KMS-11 (cell line): ENCODE data around the gene SMTNL1.

Source experiments
- H2AFZ ChIP-seq: fragments of 200-600 bp; sonication (generic); 2 replicates; pipeline ENCODE4 v1.6.1; 2016; ENCODE audit warnings: antibody characterized with exemption, mixed run types, low read depth
- H3K27ac ChIP-seq: fragments of 200-600 bp; sonication (generic); 2 replicates; pipeline ENCODE4 v1.6.1; 2016; ENCODE audit warnings: mild to moderate bottlenecking, mixed run types
- H3K27me3 ChIP-seq: fragments of 200-600 bp; sonication (generic); 2 replicates; pipeline ENCODE4 v1.6.1; 2017; ENCODE audit warnings: mild to moderate bottlenecking, low read depth, mixed run types, moderate library complexity; ENCODE audit not compliant: insufficient read depth
- H3K36me3 ChIP-seq: fragments of 200-600 bp; sonication (generic); 2 replicates; pipeline ENCODE4 v1.6.1; 2017; ENCODE audit warnings: mild to moderate bottlenecking, mixed run types; ENCODE audit not compliant: insufficient read depth
- H3K4me1 ChIP-seq: fragments of 200-600 bp; sonication (generic); 2 replicates; pipeline ENCODE4 v1.6.1; 2016; ENCODE audit warnings: mild to moderate bottlenecking, low read depth, mixed run types; ENCODE audit not compliant: poor library complexity, severe bottlenecking
- H3K4me2 ChIP-seq: fragments of 200-600 bp; sonication (generic); 2 replicates; pipeline ENCODE4 v1.7.0; 2016; ENCODE audit warnings: mild to moderate bottlenecking, mixed run types
- H3K4me3 ChIP-seq: fragments of 200-600 bp; sonication (generic); IDR thresholded peaks from 2 replicates; pipeline ENCODE4 v1.6.1; 2017; ENCODE audit warnings: low read depth, low read length, mixed read lengths; ENCODE audit not compliant: insufficient read depth
- H3K79me2 ChIP-seq: fragments of 200-600 bp; sonication (generic); 2 replicates; pipeline ENCODE4 v1.6.1; 2016; ENCODE audit warnings: low read depth, mixed run types; ENCODE audit not compliant: insufficient read depth
- H3K9ac ChIP-seq: fragments of 200-600 bp; sonication (generic); 2 replicates; pipeline ENCODE4 v1.6.1; 2016; ENCODE audit warnings: mild to moderate bottlenecking, mixed run types
- H4K20me1 ChIP-seq: fragments of 200-600 bp; sonication (generic); 2 replicates; pipeline ENCODE4 v1.6.1; 2016; ENCODE audit warnings: mild to moderate bottlenecking, mixed run types; ENCODE audit not compliant: insufficient read depth
- TF ChIP-seq, protein P1 (sequence below): fragments of 200-600 bp; sonication (generic); conservative IDR thresholded peaks from 2 replicates; pipeline ENCODE4 v1.6.1; 2017; ENCODE audit warnings: low read depth, mild to moderate bottlenecking, antibody characterized with exemption, low read length, moderate library complexity, mixed read lengths

Gene SMTNL1

DNA sequence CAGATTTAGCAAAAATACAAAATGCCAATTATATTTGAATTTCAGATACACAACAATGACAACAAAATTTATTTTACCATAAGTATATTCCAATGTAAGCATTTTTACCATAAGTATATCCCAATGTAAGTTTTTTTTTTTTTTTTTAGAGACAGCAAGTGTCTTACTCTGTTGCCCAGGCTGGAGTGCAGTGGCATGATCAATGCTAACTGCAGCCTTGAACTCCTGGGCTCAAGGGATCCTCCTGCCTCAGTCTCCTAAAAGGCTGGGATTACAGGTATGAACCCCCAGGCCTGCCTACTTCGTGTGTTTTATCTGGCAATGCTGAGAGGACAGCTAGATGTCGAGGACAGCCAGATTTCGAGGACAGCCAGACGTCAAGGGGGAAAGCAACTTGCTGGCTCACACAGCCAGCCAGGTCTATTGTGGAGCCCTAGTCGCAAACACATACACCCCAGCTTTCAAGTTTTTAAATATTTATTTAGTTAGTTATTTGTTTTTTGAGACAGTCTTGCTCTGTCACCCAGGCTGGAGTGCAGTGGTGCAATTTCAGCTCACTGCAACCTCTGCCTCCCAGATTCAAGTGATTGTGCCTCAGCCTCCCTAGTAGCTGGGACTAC is 59.0 kb downstream of the SMTNL1 start:
- no peak overlapping the region for H3K4me3 ChIP-seq
- TF ChIP-seq, protein P1, sequence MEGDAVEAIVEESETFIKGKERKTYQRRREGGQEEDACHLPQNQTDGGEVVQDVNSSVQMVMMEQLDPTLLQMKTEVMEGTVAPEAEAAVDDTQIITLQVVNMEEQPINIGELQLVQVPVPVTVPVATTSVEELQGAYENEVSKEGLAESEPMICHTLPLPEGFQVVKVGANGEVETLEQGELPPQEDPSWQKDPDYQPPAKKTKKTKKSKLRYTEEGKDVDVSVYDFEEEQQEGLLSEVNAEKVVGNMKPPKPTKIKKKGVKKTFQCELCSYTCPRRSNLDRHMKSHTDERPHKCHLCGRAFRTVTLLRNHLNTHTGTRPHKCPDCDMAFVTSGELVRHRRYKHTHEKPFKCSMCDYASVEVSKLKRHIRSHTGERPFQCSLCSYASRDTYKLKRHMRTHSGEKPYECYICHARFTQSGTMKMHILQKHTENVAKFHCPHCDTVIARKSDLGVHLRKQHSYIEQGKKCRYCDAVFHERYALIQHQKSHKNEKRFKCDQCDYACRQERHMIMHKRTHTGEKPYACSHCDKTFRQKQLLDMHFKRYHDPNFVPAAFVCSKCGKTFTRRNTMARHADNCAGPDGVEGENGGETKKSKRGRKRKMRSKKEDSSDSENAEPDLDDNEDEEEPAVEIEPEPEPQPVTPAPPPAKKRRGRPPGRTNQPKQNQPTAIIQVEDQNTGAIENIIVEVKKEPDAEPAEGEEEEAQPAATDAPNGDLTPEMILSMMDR, result no peak
- H3K27ac ChIP-seq, result no peak overlapping the region
- H2AFZ ChIP-seq, result no peak overlapping the region
- no peaks in the 10 kb centered on the region for H4K20me1 ChIP-seq
- no peaks in the 10 kb centered on the region for H3K4me1 ChIP-seq
- H3K9ac ChIP-seq, result no peak overlapping the region
- H3K27me3 ChIP-seq, result no peaks in the 10 kb centered on the region
- no peaks in the 10 kb centered on the region for H3K79me2 ChIP-seq
- H3K36me3 ChIP-seq, result no peaks in the 10 kb centered on the region
- H3K4me2 ChIP-seq, result no peak overlapping the region

DNA sequence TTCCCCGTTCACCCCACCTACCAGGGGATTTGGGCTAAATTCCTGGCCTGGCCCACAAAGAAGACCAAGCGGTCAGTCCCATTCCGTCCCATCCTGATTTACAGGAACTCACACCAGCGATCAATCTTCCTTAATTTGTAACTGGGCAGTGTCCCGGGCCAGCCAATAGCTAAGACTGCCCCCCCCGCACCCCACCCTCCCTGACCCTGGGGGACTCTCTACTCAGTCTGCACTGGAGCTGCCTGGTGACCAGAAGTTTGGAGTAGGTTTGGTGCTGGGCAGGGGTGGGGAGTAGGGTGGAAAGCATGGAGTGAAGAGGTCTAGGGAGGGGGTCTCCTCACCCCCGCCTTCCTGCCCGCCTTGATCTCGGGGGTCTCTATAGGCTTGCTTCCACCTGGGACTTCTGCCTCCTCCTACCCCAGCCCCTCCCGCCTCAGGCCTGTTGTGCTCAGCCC is 60.1 kb downstream of the SMTNL1 start, which contains the start of gene SERPING1:
TSS of gene SERPING1 (plus strand) at position 225 of the 455 bp plus-strand sequence. CDS start 586 bp downstream, outside the sequence.
- H2AFZ ChIP-seq, result no peak within 1 kb of the TSS
- TF ChIP-seq, protein P1, result no peak
- H3K4me3 ChIP-seq, result no peak within 1 kb of the TSS
- H3K4me2 ChIP-seq, result no peak within 1 kb of the TSS
- H3K4me1 ChIP-seq, result no peaks in the 10 kb centered on the region
- H3K27me3 ChIP-seq, result no peaks in the 10 kb centered on the region
- no peaks in the 10 kb centered on the region for H3K79me2 ChIP-seq
- no peak within 1 kb of the TSS for H3K9ac ChIP-seq
- H4K20me1 ChIP-seq, result no peaks in the 10 kb centered on the region
- H3K27ac ChIP-seq, result no peak within 1 kb of the TSS
- no peaks in the 10 kb centered on the region for H3K36me3 ChIP-seq

DNA sequence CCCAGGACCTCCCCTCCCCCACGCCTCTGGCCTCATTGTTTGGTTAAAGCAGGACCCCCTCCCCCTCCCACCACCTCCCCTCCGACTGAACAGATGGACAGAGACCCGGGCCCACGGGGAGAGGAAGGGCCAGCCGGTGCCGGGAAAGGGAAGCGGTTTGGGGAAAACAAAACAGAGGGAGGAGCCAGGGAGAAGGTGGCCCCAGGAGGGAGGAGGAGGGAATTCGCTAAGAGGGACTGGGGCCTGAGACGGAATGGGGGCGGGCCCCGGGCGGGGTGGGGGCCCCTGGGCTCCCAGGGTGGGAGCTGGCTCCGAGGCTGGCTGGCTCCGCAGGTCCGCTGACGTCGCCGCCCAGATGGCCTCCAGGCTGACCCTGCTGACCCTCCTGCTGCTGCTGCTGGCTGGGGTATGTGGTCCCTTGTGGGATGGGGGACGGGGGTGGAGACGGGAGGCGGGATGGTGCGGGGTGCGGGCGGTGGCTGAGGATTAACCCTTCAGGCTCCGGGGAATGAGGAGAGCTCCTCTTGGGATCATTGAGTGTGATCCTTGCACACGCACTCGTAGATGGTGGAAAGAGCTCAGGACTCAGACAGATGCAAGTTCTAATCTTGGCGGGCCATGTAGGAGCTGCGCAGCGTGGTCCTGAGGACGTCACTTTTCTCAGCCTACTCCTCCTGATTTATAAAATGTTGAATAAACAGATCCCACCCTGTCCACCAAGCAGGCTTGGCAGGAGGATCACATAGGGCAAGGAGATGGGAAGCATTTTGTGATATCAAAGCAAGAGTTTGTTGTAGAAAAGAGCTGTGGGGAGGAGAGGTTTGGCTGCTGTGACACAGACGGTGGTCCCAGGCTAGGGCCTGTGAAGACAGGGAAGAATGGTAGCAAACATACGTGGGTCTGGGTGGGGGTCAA is 60.8 kb downstream of the SMTNL1 start:
- Histone ChIP-seq H3K27me3 (no peaks in the 10 kb centered on the region), H3K4me3 (no peak overlapping the region), H3K9ac (no peak overlapping the region), H4K20me1 (no peaks in the 10 kb centered on the region), H3K4me2 (no peak overlapping the region), H3K79me2 (no peaks in the 10 kb centered on the region), H3K27ac (no peak overlapping the region), H3K36me3 (no peaks in the 10 kb centered on the region), H3K4me1 (no peaks in the 10 kb centered on the region), H2AFZ (no peak overlapping the region)
- TF ChIP-seq, protein P1, result no peak

DNA sequence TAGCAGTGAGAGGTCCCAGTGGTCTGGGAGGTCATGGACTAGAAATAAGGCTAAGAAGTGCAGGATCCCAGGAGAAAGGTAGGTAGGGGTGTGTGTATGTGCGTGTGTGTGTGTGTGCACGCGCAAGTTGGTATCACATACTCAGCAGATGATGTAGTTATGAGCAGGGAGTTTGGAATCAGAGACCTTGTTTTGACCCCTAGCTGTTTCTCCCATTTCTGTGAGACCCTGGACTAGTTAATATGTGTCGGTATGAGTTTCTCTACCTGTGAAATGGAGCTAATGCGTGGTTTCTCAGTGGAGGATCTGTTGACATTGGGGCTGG is 61.4 kb downstream of the SMTNL1 start:
- Histone ChIP-seq H2AFZ (no peak overlapping the region), H3K4me2 (no peak overlapping the region), H3K27ac (no peak overlapping the region), H3K4me3 (no peak overlapping the region), H3K79me2 (no peaks in the 10 kb centered on the region), H3K4me1 (no peaks in the 10 kb centered on the region), H3K9ac (no peak overlapping the region), H4K20me1 (no peaks in the 10 kb centered on the region), H3K27me3 (no peaks in the 10 kb centered on the region), H3K36me3 (no peaks in the 10 kb centered on the region)
- TF ChIP-seq, protein P1, result no peak
